ENCODE results near the gene GJC3. TPM values are rescaled to one million over a fixed set of nuclear protein-coding genes. Genes with fewer than 3 reads are reported as not detected.
A peak's percentile ranks its signal among the peaks of the same experiment; 100 is the strongest.

GJC3 gene
- total RNA-seq, 1 experiment from 2014 or later: not detected

GRCh38 chr7:99958564-99959227, 29.3 kb upstream of the GJC3 start:
- in situ Hi-C loops (cut with HindIII; ENCODE audit: low pct_unique_long_range_greater_than_20kb, low sequenced_read_pairs): no loop called here
- BruUV-seq (replicated peaks): no TSS peak
- no peak for TF ChIP-seq REST (IDR thresholded peaks at IDR 0.05; ENCODE audit: insufficient read depth in 1 of 2, low read depth in 2 of 2, low read length in 1 of 2)
- TF ChIP-seq TCF7L2 (IDR thresholded peaks at IDR 0.05; ENCODE audit: low read depth, low read length): no peak
- no peak for TF ChIP-seq SIN3A (IDR thresholded peaks at IDR 0.05; ENCODE audit: borderline replicate concordance, insufficient read depth, low read depth, low read length)
- no peak for TF ChIP-seq POLR2AphosphoS5 (IDR thresholded peaks at IDR 0.05; ENCODE audit: low read depth, low read length)
- TF ChIP-seq CTCF (IDR thresholded peaks at IDR 0.05): no peak
- H3K9me3 ChIP-seq (ENCODE audit: control insufficient read depth, insufficient read depth, low read depth, low read length): no peaks in the 10 kb centered on the region
- CTCF ChIA-PET: no interaction called here
- POLR2A ChIA-PET: no interaction called here
- H3K27ac ChIP-seq (ENCODE audit: low read length): no peak overlapping the region; the same call in 1 of the 2 replicates
- peak overlapping the region in 1 of 2 experiments; percentile 40; a peak in 2 of 4 replicates for H3K4me3 ChIP-seq (ENCODE audit: low read depth in 2 of 2, low read length in 2 of 2)
- intact Hi-C loops (cut with micrococcal nuclease; ENCODE audit: unreplicated experiment): no loop called here
- no peaks in the 10 kb centered on the region for H3K4me1 ChIP-seq (ENCODE audit: control insufficient read depth, insufficient read depth, low read length)
- DNase-seq (ENCODE audit: low read depth, low spot score) (no peak), ATAC-seq (peak; percentile 26; the same call in 1 of the 2 replicates)
- H3K36me3 ChIP-seq (ENCODE audit: control insufficient read depth, insufficient read depth, low read length): no peaks in the 10 kb centered on the region
- peaks cover 28% of the 10 kb centered on the region for H3K27me3 ChIP-seq (ENCODE audit: control insufficient read depth, insufficient read depth, low read length)

- POLR2A ChIA-PET: no interaction called here
Observed at GRCh38 chr7:99955247-99955646, 25.8 kb upstream of the GJC3 start.

More at GRCh38 chr7:99955247-99955646, 25.8 kb upstream of the GJC3 start:
- CTCF ChIA-PET: interaction anchor here (0.7 kb wide), 1 partner anchor 36 kb away, joined by 4 read pairs; no protein-coding TSS in a partner anchor
- Histone ChIP-seq H3K36me3 (ENCODE audit: control insufficient read depth, insufficient read depth, low read length) (no peaks in the 10 kb centered on the region), H3K4me1 (ENCODE audit: control insufficient read depth, insufficient read depth, low read length) (no peaks in the 10 kb centered on the region), H3K4me3 (ENCODE audit: low read depth in 2 of 2, low read length in 2 of 2) (no peak overlapping the region), H3K27ac (ENCODE audit: low read length) (no peak overlapping the region), H3K27me3 (ENCODE audit: control insufficient read depth, insufficient read depth, low read length) (peaks cover 11% of the 10 kb centered on the region), H3K9me3 (ENCODE audit: control insufficient read depth, insufficient read depth, low read depth, low read length) (no peaks in the 10 kb centered on the region)
- ATAC-seq (no peak), DNase-seq (ENCODE audit: low read depth, low spot score) (no peak)
- TF ChIP-seq CTCF (IDR thresholded peaks at IDR 0.05): no peak
- TF ChIP-seq TCF7L2 (IDR thresholded peaks at IDR 0.05; ENCODE audit: low read depth, low read length): no peak
- no peak for TF ChIP-seq SIN3A (IDR thresholded peaks at IDR 0.05; ENCODE audit: borderline replicate concordance, insufficient read depth, low read depth, low read length)
- no peak for TF ChIP-seq POLR2AphosphoS5 (IDR thresholded peaks at IDR 0.05; ENCODE audit: low read depth, low read length)
- no peak for TF ChIP-seq REST (IDR thresholded peaks at IDR 0.05; ENCODE audit: insufficient read depth in 1 of 2, low read depth in 2 of 2, low read length in 1 of 2)
- in situ Hi-C loops (cut with HindIII; ENCODE audit: low pct_unique_long_range_greater_than_20kb, low sequenced_read_pairs): no loop called here
- intact Hi-C loops (cut with micrococcal nuclease; ENCODE audit: unreplicated experiment): no loop called here
- BruUV-seq (replicated peaks): no TSS peak
